ENCODE data around the gene DDX39A. TPM values are rescaled to one million over a fixed set of nuclear protein-coding genes. Genes with fewer than 3 reads are reported as not detected.

Gene DDX39A
- total and polyA plus RNA-seq, 7 donors, result 14.8 to 93.0 (median 32.4) TPM

GRCh38 chr19:14435320-14436050 lies 16.3 kb upstream of the DDX39A start:
- ATAC-seq (no peak), DNase-seq (no peak)
- Histone ChIP-seq H3K9me3 (no peaks in the 10 kb centered on the region), H3K4me3 (peak overlapping the region; percentile 91), H3K4me1 (peaks cover 18% of the 10 kb centered on the region), H3K36me3 (ENCODE audit: insufficient read depth in 1 of 2, low read depth in 1 of 2) (peaks cover 0 to 6% of the 10 kb centered on the region in 2 donors), H3K27me3 (ENCODE audit: insufficient read depth in 3 of 3, low read length in 2 of 3) (no peaks in the 10 kb centered on the region), H3K27ac (peak overlapping the region; percentile 59)
- WGBS, 3 donors, result 64 to 69% (median 68%) methylated on average over 17 of the region's 17 CpGs
- TF ChIP-seq CTCF (IDR thresholded peaks at IDR 0.05), result no peak
- intact Hi-C loops (cut with DNase I), result no loop called here

- intact Hi-C loops (cut with DNase I), result no loop called here
- WGBS, 3 donors, result 41 to 55% (median 47%) methylated on average over 22 to 23 of the region's 23 CpGs
- H3K27me3 ChIP-seq (ENCODE audit: insufficient read depth in 3 of 3, low read length in 2 of 3), result no peaks in the 10 kb centered on the region
- H3K4me3 ChIP-seq, result peak overlapping the region; percentile 91
- peak overlapping the region; percentile 59 for H3K27ac ChIP-seq
- H3K9me3 ChIP-seq, result no peaks in the 10 kb centered on the region
- DNase-seq (peak; percentile 63 to 77), ATAC-seq (peak; percentile 68 to 77 (median 74))
- H3K4me1 ChIP-seq, result peaks cover 18% of the 10 kb centered on the region
- H3K36me3 ChIP-seq (ENCODE audit: insufficient read depth in 1 of 2, low read depth in 1 of 2), result peaks cover 0 to 6% of the 10 kb centered on the region in 2 donors
- TF ChIP-seq CTCF (IDR thresholded peaks at IDR 0.05), result no peak
These were observed 15.6 kb upstream of the DDX39A start for GRCh38 chr19:14434543-14435319.

GRCh38 chr19:14433554-14434501 lies 14.7 kb upstream of the DDX39A start:
- peaks cover 11% of the 10 kb centered on the region for H3K4me1 ChIP-seq
- H3K36me3 ChIP-seq (ENCODE audit: insufficient read depth in 1 of 2, low read depth in 1 of 2), result peaks cover 0 to 6% of the 10 kb centered on the region in 2 donors
- no peak for DNase-seq
- H3K27me3 ChIP-seq (ENCODE audit: insufficient read depth in 3 of 3, low read length in 2 of 3), result no peaks in the 10 kb centered on the region
- TF ChIP-seq CTCF (IDR thresholded peaks at IDR 0.05), result peak; percentile 0
- H3K9me3 ChIP-seq, result no peaks in the 10 kb centered on the region
- 2 to 3% (median 2%) methylated on average over 45 to 52 of the region's 52 CpGs for WGBS, 3 donors
- peak; percentile 41 to 59 (median 52) for ATAC-seq
- intact Hi-C loops (cut with DNase I), result no loop called here
- H3K4me3 ChIP-seq, result peak overlapping the region; percentile 91
- peak overlapping the region; percentile 59 for H3K27ac ChIP-seq

- peaks cover 0 to 6% of the 10 kb centered on the region in 2 donors for H3K36me3 ChIP-seq (ENCODE audit: insufficient read depth in 1 of 2, low read depth in 1 of 2)
- intact Hi-C loops (cut with DNase I), result no loop called here
These were observed 13.8 kb upstream of the DDX39A start, which contains the start of gene PKN1 for GRCh38 chr19:14432791-14433553. TSS of gene PKN1 (plus strand) at chr19:14433306. CDS start at chr19:14433522, 216 bp downstream.

More at GRCh38 chr19:14432791-14433553, 13.8 kb upstream of the DDX39A start, which contains the start of gene PKN1:
- peak within 1 kb of the TSS; percentile 59 for H3K27ac ChIP-seq
- DNase-seq, result peak; percentile 71 to 74
- H3K4me1 ChIP-seq, result peaks cover 10% of the 10 kb centered on the region
- peak; percentile 18 for TF ChIP-seq CTCF (IDR thresholded peaks at IDR 0.05)
- H3K4me3 ChIP-seq, result peak within 1 kb of the TSS; percentile 91
- peak; percentile 55 to 75 (median 68) for ATAC-seq
- H3K27me3 ChIP-seq (ENCODE audit: insufficient read depth in 3 of 3, low read length in 2 of 3), result no peaks in the 10 kb centered on the region
- no peaks in the 10 kb centered on the region for H3K9me3 ChIP-seq
- 3 to 6% (median 5%) methylated on average over 33 to 83 of the region's 85 CpGs for WGBS, 3 donors
